ENCODE data around the gene PLA2G2D.

DNA sequence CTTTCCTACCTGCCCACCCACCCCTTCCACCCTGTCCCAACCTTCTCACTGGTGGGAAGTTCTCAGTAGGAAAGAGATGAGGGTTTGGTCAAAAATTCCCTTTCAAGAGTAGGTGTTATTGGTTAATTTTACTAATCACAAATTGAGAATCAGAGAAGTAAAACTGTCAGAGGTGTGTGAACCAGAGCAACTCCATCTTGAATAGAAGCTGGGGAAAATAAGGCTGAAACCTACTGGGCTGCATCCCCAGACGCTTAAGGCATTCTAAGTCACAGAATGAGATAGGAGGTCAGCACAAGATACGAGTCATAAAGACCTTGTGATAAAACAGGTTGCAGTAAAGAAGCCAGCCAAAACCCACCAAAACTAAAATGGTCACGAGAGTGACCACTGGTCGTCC lies 11.5 kb downstream of the PLA2G2D start:
- TF ChIP-seq, protein P1, sequence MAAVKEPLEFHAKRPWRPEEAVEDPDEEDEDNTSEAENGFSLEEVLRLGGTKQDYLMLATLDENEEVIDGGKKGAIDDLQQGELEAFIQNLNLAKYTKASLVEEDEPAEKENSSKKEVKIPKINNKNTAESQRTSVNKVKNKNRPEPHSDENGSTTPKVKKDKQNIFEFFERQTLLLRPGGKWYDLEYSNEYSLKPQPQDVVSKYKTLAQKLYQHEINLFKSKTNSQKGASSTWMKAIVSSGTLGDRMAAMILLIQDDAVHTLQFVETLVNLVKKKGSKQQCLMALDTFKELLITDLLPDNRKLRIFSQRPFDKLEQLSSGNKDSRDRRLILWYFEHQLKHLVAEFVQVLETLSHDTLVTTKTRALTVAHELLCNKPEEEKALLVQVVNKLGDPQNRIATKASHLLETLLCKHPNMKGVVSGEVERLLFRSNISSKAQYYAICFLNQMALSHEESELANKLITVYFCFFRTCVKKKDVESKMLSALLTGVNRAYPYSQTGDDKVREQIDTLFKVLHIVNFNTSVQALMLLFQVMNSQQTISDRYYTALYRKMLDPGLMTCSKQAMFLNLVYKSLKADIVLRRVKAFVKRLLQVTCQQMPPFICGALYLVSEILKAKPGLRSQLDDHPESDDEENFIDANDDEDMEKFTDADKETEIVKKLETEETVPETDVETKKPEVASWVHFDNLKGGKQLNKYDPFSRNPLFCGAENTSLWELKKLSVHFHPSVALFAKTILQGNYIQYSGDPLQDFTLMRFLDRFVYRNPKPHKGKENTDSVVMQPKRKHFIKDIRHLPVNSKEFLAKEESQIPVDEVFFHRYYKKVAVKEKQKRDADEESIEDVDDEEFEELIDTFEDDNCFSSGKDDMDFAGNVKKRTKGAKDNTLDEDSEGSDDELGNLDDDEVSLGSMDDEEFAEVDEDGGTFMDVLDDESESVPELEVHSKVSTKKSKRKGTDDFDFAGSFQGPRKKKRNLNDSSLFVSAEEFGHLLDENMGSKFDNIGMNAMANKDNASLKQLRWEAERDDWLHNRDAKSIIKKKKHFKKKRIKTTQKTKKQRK (IDR thresholded peaks at IDR 0.05; ENCODE audit: low read depth, low read length) = no peak
- TF ChIP-seq POLR2A (IDR thresholded peaks at IDR 0.05; ENCODE audit: low read depth, low read length) (no peak), FOS (IDR thresholded peaks at IDR 0.05; ENCODE audit: borderline replicate concordance, extremely low read depth, insufficient read length) (no peak), NFIC (IDR thresholded peaks at IDR 0.05; ENCODE audit: low read depth, low read length) (no peak), SIN3A (IDR thresholded peaks at IDR 0.05; ENCODE audit: low read depth, low read length) (no peak), EZH2 (IDR thresholded peaks at IDR 0.05; ENCODE audit: borderline replicate concordance, control insufficient read depth, low read depth, low read length) (no peak)
- TF ChIP-seq, protein P2, sequence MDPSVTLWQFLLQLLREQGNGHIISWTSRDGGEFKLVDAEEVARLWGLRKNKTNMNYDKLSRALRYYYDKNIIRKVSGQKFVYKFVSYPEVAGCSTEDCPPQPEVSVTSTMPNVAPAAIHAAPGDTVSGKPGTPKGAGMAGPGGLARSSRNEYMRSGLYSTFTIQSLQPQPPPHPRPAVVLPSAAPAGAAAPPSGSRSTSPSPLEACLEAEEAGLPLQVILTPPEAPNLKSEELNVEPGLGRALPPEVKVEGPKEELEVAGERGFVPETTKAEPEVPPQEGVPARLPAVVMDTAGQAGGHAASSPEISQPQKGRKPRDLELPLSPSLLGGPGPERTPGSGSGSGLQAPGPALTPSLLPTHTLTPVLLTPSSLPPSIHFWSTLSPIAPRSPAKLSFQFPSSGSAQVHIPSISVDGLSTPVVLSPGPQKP (IDR thresholded peaks at IDR 0.05; ENCODE audit: low read depth, low read length) = no peak
